Amniotic stem cell (primary cell): ENCODE results near the gene HES4.
A peak's percentile ranks its signal among the peaks of the same experiment; 100 is the strongest.
"Not testable (repeated sequence)": the region's sequence is repeated elsewhere in the genome, so short reads cannot be mapped to it uniquely, and the experiment has no call there.

Experiments used
- DNase-seq: peaks from one replicate; lab custom pipeline; 2025; lab: John Stamatoyannopoulos, UW

The HES4 gene

GRCh38 chr1:1017397-1018320 lies 17.8 kb upstream of the HES4 start:
- DNase-seq, result not testable (repeated sequence)

- DNase-seq, result no peak
These were observed 15.1 kb upstream of the HES4 start for GRCh38 chr1:1014799-1015681.

GRCh38 chr1:1013922-1014648 lies 14.2 kb upstream of the HES4 start:
- no peak for DNase-seq

- DNase-seq, result peak; percentile 77
These were observed 13.4 kb upstream of the HES4 start, which contains the start of gene ISG15 for GRCh38 chr1:1013105-1013921. Gene ISG15, plus strand, starts transcription at chr1:1013497. Its CDS starts 77 bp downstream, at chr1:1013574.

- not testable (repeated sequence) for DNase-seq
These were observed 12.8 kb upstream of the HES4 start for GRCh38 chr1:1012736-1013104.

- DNase-seq, result no peak
These were observed 11.6 kb upstream of the HES4 start for GRCh38 chr1:1011396-1011949.

- DNase-seq, result not testable (repeated sequence)
These were observed 10.2 kb upstream of the HES4 start for GRCh38 chr1:1010131-1010530.

- no peak for DNase-seq
These were observed 6.6 kb upstream of the HES4 start for GRCh38 chr1:1006305-1007159.

- DNase-seq, result no peak
These were observed 5.9 kb upstream of the HES4 start for GRCh38 chr1:1005774-1006304.

GRCh38 chr1:1004780-1005697 lies 5.1 kb upstream of the HES4 start:
- no peak for DNase-seq

- DNase-seq, result no peak
These were observed 4.5 kb upstream of the HES4 start for GRCh38 chr1:1004420-1004779.

GRCh38 chr1:1003618-1004419 lies 3.9 kb upstream of the HES4 start:
- DNase-seq, result no peak

- DNase-seq, result no peak
These were observed 1.3 kb upstream of the HES4 start for GRCh38 chr1:1001057-1001783.

- peak; percentile 56 for DNase-seq
These were observed 610 bp upstream of the HES4 start for GRCh38 chr1:1000357-1001056.

- DNase-seq, result no peak
These were observed 737 bp downstream of the HES4 start for GRCh38 chr1:998995-999724.

- DNase-seq, result no peak
These were observed 1.2 kb downstream of the HES4 start for GRCh38 chr1:998745-998994.
